Activated T-helper 17 cell treated with anti-CD3 and anti-CD28 coated beads, Interleukin-2, amount 50 U/mL, for 72 hours (primary cell): ENCODE results near the gene TMEM151A. TPM values are rescaled to one million over a fixed set of nuclear protein-coding genes. Genes with fewer than 3 reads are reported as not detected.
"Not testable (repeated sequence)": the region's sequence is repeated elsewhere in the genome, so short reads cannot be mapped to it uniquely, and the experiment has no call there.

Source experiments
- ATAC-seq: fragments of 150-1000 bp; cut with Tn5 transposase; replicated peaks from 2 replicates; pipeline ENCODE4 v1.10.0; 2021; ENCODE audit warnings: mild to moderate bottlenecking, moderate library complexity
- H3K27ac Mint-ChIP-seq: one replicate; pipeline ENCODE4 v1.8.0; 2022; ENCODE audit warnings: mixed read lengths
- H3K27me3 Mint-ChIP-seq: one replicate; pipeline ENCODE4 v1.8.0; 2022; ENCODE audit warnings: mixed read lengths
- H3K36me3 Mint-ChIP-seq: one replicate; pipeline ENCODE4 v1.8.0; 2022; ENCODE audit warnings: low read depth, mild to moderate bottlenecking, mixed read lengths
- H3K4me1 Mint-ChIP-seq: one replicate; pipeline ENCODE4 v1.8.0; 2022; ENCODE audit warnings: mixed read lengths
- H3K4me3 Mint-ChIP-seq: one replicate; pipeline ENCODE4 v1.8.0; 2022; ENCODE audit warnings: mild to moderate bottlenecking, mixed read lengths
- H3K9me3 Mint-ChIP-seq: one replicate; pipeline ENCODE4 v1.8.0; 2022; ENCODE audit warnings: mixed read lengths
- total RNA-seq, 2 donors: library from RNA; stranded (reverse); gene quantifications; one replicate each; pipeline ENCODE4 v1.2.3, GENCODE V29; 2022

TMEM151A gene
- total RNA-seq, 2 donors from 2014 or later, result not detected

DNA sequence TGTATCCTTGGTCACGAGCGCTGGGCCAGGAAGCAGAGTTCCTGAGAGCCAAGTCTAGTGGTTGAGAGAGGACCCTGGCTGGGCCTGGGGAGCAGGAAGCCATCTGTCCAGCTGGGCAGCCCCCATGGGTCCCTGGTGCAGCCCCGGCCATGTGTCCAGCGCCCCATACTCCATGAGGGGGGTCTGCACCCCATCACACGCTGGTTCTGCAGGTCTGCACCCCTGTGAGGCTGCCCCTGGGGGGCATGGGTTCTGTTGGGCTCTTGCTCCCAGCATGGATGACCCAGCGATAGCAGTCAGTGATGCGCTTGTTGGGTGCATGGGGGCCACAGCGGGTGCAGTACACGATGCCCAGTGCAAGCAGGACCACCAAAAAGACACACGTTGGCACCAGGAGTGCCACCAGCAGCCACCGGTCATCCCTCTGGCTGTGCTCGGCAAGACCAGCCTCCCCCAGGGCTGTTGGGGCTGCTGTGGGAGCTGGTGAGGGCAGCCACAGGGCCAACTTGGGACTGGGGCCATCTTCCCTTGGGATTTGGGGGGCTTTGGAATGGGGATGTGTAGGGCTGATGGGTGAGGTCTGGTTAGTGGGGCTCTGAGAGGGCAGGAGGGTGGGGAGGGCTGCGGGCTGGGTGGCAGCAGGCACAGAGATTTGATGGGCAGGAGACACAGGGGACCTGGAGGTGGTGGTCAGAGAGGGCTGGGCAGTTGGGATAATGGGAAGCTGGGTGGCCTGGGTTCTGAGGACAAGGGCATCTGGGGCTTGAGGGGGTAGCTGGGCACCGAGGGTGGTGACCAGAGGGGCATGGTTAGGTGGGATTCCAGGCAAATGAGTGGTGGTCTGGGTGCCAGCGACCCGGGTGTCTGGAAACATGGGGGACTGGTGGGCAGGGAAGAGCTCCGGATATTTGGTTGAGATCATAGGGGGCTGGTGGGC is 23.1 kb downstream of the TMEM151A start:
- peaks cover 3% of the 10 kb centered on the region for H3K4me1 Mint-ChIP-seq
- peak overlapping the region; percentile 78 for H3K27ac Mint-ChIP-seq
- peak overlapping the region; percentile 78 for H3K4me3 Mint-ChIP-seq
- no peaks in the 10 kb centered on the region for H3K36me3 Mint-ChIP-seq
- H3K9me3 Mint-ChIP-seq, result no peaks in the 10 kb centered on the region
- no peak for ATAC-seq
- H3K27me3 Mint-ChIP-seq, result no peaks in the 10 kb centered on the region

DNA sequence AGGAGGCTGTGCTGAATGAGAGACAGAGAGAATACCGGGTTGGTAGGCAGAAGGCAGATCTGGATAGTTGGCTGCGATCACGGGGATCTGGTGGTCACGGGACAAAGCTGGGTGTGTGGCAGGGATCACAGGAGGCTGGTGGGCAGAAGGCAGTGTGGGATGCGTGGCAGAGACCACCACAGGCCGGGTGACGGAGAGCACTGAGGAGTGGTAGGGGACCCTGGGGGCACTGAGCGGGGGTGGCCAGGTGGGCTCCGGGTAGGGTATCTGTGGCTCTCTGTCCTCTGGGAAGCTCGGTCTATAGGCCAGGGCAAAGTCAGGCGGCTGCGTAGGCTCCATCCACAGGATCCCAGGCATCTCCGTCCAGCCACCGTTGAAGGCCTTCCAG is 23.8 kb downstream of the TMEM151A start:
- ATAC-seq, result no peak
- H3K4me3 Mint-ChIP-seq, result no peak overlapping the region
- H3K9me3 Mint-ChIP-seq, result no peaks in the 10 kb centered on the region
- H3K4me1 Mint-ChIP-seq, result peaks cover 3% of the 10 kb centered on the region
- peak overlapping the region; percentile 78 for H3K27ac Mint-ChIP-seq
- H3K36me3 Mint-ChIP-seq, result no peaks in the 10 kb centered on the region
- H3K27me3 Mint-ChIP-seq, result no peaks in the 10 kb centered on the region

DNA sequence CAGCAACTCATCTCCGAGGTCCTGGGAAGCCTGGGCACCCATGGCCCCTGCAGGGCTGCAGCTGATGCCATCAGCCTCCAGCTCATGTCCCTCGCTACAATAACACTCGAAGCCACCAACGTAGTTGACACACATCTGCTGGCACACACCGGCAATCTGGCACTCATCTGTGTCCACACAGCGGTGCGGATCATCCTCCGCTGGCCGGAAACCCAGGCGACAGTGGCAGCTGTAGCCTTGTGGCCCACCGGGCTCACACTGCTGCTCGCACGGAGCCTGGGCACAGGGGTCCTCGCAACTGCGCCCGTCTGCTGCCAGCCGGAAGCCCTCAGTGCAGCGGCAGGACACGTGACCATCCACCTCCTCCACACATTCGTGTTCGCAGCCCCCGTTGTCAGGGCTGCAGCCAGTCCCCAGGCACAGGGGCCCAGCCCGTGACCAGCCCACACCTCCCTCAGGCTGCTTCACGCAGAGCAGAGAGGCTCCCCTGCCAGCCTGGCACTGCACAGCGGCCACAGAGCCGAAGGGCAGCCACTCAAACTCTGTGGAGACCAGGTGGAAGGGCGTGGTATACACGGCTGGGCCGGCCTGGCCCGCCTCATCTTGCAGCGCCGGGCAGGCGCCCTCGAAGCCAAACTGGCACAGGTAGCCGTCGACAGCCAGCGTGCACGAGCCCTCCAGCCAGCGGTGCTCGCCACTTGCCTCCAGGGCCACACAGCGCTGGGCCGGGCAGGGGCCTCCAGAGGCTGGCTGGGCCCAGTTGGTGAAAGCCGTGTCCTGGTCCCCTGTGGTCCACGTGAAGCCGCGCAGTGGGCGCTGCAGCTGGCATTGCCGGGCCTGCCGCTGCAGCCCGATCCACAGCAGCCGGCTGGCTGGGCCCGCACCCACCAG is 24.5 kb downstream of the TMEM151A start:
- no peak overlapping the region for H3K4me3 Mint-ChIP-seq
- H3K36me3 Mint-ChIP-seq, result no peaks in the 10 kb centered on the region
- H3K27me3 Mint-ChIP-seq, result no peaks in the 10 kb centered on the region
- no peak overlapping the region for H3K27ac Mint-ChIP-seq
- no peak for ATAC-seq
- H3K4me1 Mint-ChIP-seq, result peaks cover 3% of the 10 kb centered on the region
- H3K9me3 Mint-ChIP-seq, result no peaks in the 10 kb centered on the region

DNA sequence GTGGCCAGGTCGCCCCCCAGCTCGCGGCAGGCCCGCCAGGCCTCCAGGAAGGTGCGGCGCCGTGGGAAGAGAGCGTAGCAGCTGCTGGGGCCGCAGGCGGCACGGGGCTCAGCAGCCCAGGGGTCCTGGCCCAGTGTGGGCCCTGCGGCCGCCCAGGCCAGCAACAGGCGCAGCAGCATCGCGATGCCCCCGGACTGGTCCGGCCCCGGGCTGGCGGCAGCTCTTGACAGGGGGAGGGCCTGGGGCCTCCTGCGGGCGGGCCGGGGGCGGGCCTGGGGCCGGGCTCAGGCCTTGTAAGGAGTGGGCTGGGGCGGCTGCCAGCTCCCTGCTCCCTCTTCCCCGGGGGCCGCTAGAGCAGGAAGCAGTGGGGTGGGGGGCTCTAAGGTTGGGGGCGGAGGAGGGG is 25.2 kb downstream of the TMEM151A start, which contains the start of gene CD248:
Gene CD248 (minus strand): TSS at position 196 of the 403 bp plus-strand sequence. CDS start 17 bp downstream, at position 179.
- H3K27ac Mint-ChIP-seq, result no peak within 1 kb of the TSS
- H3K9me3 Mint-ChIP-seq, result no peaks in the 10 kb centered on the region
- H3K4me3 Mint-ChIP-seq, result no peak within 1 kb of the TSS
- no peaks in the 10 kb centered on the region for H3K27me3 Mint-ChIP-seq
- H3K4me1 Mint-ChIP-seq, result peaks cover 3% of the 10 kb centered on the region
- no peaks in the 10 kb centered on the region for H3K36me3 Mint-ChIP-seq
- no peak for ATAC-seq

DNA sequence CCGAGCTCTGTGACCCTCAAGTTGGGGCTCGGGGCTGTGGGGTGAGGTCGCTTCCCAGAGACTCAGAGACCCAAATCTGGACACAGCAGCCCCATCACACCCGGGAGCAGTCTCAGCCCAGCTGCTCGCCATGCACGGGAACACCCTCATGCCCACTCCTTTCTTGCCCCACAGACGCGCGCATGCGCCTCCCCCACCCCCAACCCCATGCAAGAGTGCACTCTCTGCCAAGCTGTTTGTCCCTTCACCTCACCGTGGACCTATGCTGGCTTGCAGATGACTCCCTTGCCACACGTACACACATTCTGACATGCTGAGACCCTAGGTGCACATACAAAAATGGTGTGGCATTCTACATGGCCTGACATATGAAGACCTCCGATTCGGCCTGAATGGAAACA is 25.6 kb downstream of the TMEM151A start:
- Mint-ChIP-seq H3K4me1 (peaks cover 3% of the 10 kb centered on the region), H3K9me3 (no peaks in the 10 kb centered on the region), H3K27ac (no peak overlapping the region), H3K4me3 (no peak overlapping the region), H3K36me3 (no peaks in the 10 kb centered on the region), H3K27me3 (no peaks in the 10 kb centered on the region)
- ATAC-seq, result no peak

DNA sequence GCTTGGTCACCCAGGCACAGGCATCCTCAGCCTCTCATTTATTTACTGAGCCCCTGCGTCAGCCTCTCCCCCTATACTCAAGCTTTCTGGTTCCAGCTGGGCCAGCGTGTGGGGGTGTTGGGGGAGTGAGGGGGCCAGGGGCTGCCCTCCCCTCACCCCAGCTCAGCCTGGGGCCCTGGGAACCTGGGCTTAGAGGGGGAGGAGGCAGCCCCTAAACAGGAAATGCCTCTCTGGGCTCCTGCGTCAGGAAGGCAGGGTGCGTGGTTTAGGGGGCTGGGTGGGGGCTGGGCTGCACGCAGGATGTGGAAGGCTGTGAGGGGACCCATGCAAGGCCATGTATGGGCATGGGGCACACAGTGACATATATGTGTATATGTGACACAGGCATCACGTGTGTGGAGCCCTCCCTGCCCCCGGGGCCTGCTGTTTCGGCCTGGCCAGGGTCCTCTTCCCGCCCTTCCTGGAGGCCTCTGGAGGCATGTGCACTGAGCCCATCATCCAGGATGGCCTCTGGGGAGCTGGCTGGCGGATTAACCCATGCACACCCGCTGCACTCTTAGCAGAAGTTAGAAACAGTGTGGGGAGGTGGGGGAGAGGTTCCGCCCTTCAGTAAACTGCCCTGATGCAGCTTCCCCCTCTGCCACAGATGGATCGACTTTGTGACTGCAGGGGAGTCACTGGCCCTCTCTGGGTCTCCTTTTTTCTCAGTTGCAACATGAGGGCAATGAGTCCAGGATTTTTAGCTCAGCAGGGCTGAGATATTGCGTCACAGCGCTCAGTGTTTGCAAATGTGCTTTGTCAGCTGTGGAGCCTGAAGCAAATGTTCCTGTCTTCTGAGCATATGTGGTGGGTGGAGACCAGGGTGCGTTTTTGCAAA is 26.3 kb downstream of the TMEM151A start:
- Mint-ChIP-seq H3K27ac (no peak overlapping the region), H3K4me3 (no peak overlapping the region), H3K4me1 (peaks cover 3% of the 10 kb centered on the region), H3K36me3 (no peaks in the 10 kb centered on the region), H3K9me3 (no peaks in the 10 kb centered on the region), H3K27me3 (no peaks in the 10 kb centered on the region)
- ATAC-seq, result no peak

DNA sequence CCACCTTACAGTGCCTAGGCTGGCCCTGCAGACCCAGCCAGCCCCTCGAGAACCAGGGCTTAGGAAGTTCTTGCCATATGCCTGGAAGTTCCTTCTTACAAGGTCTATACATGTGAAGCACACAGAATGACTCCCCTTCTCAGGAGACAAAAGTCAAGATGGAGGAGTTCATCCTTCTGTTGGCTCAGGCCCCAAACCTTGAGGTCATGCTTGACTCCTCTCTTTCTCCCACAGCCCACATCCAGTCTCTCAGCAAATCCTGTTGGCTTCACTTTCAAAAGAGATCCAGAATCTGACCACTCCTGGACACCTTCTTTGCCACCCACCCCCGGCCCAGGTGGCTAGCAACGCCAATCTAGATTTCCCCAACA is 26.9 kb downstream of the TMEM151A start:
- ATAC-seq, result no peak
- Mint-ChIP-seq H3K36me3 (no peaks in the 10 kb centered on the region), H3K9me3 (no peaks in the 10 kb centered on the region), H3K27me3 (no peaks in the 10 kb centered on the region), H3K27ac (no peak overlapping the region), H3K4me1 (peaks cover 6% of the 10 kb centered on the region), H3K4me3 (no peak overlapping the region)

DNA sequence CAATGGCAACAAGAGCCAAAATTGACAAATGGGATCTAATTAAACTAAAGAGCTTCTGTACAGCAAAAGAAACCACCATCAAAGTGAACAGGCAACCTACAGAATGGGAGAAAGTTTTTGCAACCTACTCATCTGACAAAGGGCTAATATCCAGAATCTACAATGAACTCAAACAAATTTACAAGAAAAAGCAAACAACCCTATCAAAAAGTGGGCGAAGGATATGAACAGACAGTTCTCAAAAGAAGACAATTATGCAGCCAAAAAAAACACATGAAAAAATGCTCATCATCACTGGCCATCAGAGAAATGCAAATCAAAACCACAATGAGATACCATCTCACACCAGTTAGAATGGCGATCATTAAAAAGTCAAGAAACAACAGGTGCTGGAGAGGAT is 28.6 kb downstream of the TMEM151A start:
- H3K4me1 Mint-ChIP-seq, ATAC-seq, H3K9me3 Mint-ChIP-seq, H3K27me3 Mint-ChIP-seq, H3K4me3 Mint-ChIP-seq, H3K36me3 Mint-ChIP-seq, H3K27ac Mint-ChIP-seq: not testable (repeated sequence)

DNA sequence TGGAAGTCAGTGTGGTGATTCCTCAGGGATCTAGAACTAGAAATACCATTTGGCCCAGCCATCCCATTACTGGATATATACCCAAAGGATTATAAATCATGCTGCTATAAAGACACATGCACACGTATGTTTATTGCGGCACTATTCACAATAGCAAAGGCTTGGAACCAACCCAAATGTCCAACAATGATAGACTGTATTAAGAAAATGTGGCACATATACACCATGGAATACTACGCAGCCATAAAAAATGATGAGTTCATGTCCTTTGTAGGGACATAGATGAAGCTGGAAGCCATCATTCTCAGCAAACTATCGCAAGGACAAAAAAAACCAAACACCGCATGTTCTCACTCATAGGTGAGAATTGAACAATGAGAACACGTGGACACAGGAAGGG is 29.1 kb downstream of the TMEM151A start:
- not testable (repeated sequence) for H3K4me3 Mint-ChIP-seq, H3K36me3 Mint-ChIP-seq, ATAC-seq, H3K9me3 Mint-ChIP-seq, H3K27ac Mint-ChIP-seq, H3K4me1 Mint-ChIP-seq, H3K27me3 Mint-ChIP-seq

DNA sequence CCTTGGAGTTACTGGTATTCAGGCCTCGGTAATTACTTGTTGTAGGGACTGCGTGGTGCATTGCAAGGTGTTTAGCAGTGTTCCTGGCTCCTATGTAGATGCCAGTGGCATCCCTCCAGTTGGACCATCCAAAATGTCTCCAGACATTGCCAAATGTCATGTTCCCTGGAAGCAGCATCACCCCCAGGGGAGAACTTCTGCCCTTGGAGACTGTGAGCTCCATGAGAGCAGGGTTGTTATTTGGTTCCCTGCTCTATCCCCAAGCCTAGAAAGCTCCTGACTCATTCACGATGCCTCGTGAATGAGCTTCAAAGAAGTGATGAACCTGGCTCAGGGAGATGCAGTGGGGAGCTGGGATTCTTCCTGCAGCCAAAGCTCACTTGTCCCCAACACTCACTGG is 29.9 kb downstream of the TMEM151A start:
- Mint-ChIP-seq H3K4me1 (peaks cover 6% of the 10 kb centered on the region), H3K4me3 (no peak overlapping the region)

DNA sequence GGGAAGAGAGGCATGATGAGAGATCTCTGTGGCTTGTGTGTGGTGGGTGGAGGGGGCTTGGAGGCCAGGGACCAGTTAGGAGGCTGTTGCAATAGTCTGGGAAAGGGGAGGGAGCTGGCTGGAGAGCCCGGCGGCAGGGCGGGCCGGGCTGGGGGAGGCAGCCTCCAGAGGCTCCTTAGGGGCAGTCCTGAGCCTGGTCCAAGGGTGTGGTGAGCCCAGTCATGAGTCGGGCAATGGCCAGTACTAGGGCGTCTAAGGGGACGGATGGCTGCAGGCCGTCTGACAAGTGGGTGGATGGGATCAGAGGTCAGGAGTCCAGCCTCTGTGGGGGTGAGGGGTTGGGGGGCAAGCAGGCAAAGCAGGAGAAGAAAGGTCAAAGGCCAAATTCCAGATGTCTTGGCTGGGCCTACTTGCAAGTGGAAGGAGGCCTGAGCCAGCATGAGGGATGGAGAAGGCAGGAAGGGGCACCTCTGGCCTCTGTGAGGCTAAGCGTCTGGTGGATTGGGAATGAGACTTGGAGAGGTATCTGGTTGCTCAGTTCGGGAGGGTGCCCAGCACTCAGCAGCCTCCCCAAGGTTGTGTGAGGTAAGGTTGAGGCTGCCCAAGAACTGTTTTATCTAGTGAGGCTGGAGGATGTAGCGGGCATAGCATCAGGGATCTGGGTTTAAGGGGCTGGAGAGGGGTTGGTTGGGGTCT is 31.2 kb downstream of the TMEM151A start:
- Mint-ChIP-seq H3K27ac (no peak overlapping the region), H3K9me3 (no peaks in the 10 kb centered on the region), H3K27me3 (no peaks in the 10 kb centered on the region), H3K36me3 (no peaks in the 10 kb centered on the region), H3K4me3 (no peak overlapping the region), H3K4me1 (peaks cover 13% of the 10 kb centered on the region)
- ATAC-seq, result no peak

More for the DNA sequence above, 29.9 kb downstream of the TMEM151A start:
- no peaks in the 10 kb centered on the region for H3K27me3 Mint-ChIP-seq
- no peaks in the 10 kb centered on the region for H3K36me3 Mint-ChIP-seq
- no peak overlapping the region for H3K27ac Mint-ChIP-seq
- no peak for ATAC-seq
- H3K9me3 Mint-ChIP-seq, result no peaks in the 10 kb centered on the region

DNA sequence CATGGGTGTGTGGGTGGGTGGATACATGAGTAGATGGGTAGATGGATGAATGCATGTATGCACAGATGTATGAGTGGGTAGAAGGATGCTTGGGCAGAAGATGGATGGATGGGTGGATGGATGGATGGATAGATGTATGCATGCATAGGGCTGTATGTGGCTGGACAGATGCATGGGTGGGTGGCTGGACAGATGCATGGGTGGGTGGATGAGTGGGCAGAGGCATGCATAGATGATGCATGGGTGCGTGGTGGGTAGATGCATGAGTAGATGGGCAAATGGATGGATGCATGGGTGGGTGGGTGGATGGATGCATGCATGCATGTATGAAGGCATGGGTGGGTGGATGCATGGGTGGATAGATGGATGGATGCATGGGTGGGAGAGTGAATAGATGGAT is 32.0 kb downstream of the TMEM151A start:
- no peak overlapping the region for H3K27ac Mint-ChIP-seq
- H3K36me3 Mint-ChIP-seq, result no peaks in the 10 kb centered on the region
- no peaks in the 10 kb centered on the region for H3K27me3 Mint-ChIP-seq
- peaks cover 13% of the 10 kb centered on the region for H3K4me1 Mint-ChIP-seq
- no peak for ATAC-seq
- H3K9me3 Mint-ChIP-seq, result no peaks in the 10 kb centered on the region
- H3K4me3 Mint-ChIP-seq, result no peak overlapping the region

DNA sequence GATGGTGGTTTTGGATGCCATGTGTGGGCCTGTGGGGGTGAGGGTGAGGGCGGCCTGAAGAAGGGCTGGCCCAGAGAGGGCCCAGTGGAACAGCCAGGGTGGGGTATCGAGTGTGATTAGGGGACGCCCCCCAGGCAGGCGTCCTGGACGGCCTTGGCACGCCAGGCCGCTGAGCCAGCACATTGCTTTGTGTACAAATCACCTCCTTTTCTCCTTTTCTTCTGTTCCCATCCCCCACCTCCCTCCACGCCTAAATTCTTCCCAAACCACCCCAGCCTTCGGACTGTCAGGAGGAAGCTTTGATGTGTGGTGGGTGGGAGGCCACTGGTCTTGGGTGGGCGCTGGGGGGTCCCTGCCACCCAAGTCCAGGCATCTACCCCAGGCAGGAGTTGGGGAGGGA is 33.0 kb downstream of the TMEM151A start:
- H3K36me3 Mint-ChIP-seq, result no peaks in the 10 kb centered on the region
- no peaks in the 10 kb centered on the region for H3K27me3 Mint-ChIP-seq
- H3K4me3 Mint-ChIP-seq, result no peak overlapping the region
- no peaks in the 10 kb centered on the region for H3K9me3 Mint-ChIP-seq
- peaks cover 13% of the 10 kb centered on the region for H3K4me1 Mint-ChIP-seq
- ATAC-seq, result no peak
- no peak overlapping the region for H3K27ac Mint-ChIP-seq
